Osteoblast (primary cell): Measurements from ENCODE around the gene PALLD. TPM values are rescaled to one million over a fixed set of nuclear protein-coding genes. Genes with fewer than 3 reads are reported as not detected.
A peak's percentile ranks its signal among the peaks of the same experiment; 100 is the strongest.

Source experiments
- DNase-seq: peaks from one replicate; pipeline ENCODE4 v3.0.0; 2011; ENCODE audit warnings: low spot score, mixed read lengths; ENCODE audit not compliant: insufficient read length; ENCODE audit errors: missing footprints
- H2AFZ ChIP-seq: 2 replicates; pipeline ENCODE4 v1.6.0; 2011; ENCODE audit warnings: mild to moderate bottlenecking, low read length
- H3K27ac ChIP-seq: 2 replicates; pipeline ENCODE4 v1.5.1; 2011; ENCODE audit warnings: mild to moderate bottlenecking, low read depth, low read length, moderate library complexity
- H3K27me3 ChIP-seq: 2 replicates; pipeline ENCODE4 v1.6.0; 2012; ENCODE audit warnings: mild to moderate bottlenecking, control low read depth, inconsistent platforms, low read length, moderate library complexity; ENCODE audit not compliant: insufficient read depth
- H3K36me3 ChIP-seq: 2 replicates; pipeline ENCODE4 v1.5.1; 2011; ENCODE audit warnings: mild to moderate bottlenecking, low read length, control low read depth, moderate library complexity; ENCODE audit not compliant: insufficient read depth
- H3K4me1 ChIP-seq: 2 replicates; pipeline ENCODE4 v1.5.1; 2011; ENCODE audit warnings: mild to moderate bottlenecking, low read length, control low read depth, moderate library complexity; ENCODE audit not compliant: insufficient read depth
- H3K4me2 ChIP-seq: 2 replicates; pipeline ENCODE4 v1.6.0; 2011; ENCODE audit warnings: mild to moderate bottlenecking, low read length; ENCODE audit not compliant: insufficient read depth
- H3K4me3 ChIP-seq: fragments of 200-600 bp; sonication (generic); 3 replicates; pipeline ENCODE4 v1.5.1; 2012; ENCODE audit warnings: mild to moderate bottlenecking, low read length, inconsistent platforms; ENCODE audit not compliant: insufficient read depth
- H3K79me2 ChIP-seq: 2 replicates; pipeline ENCODE4 v1.6.0; 2012; ENCODE audit warnings: mild to moderate bottlenecking, low read length, control low read depth, inconsistent platforms; ENCODE audit not compliant: insufficient read depth
- H3K9me3 ChIP-seq: 2 replicates; pipeline ENCODE4 v1.5.1; 2011; ENCODE audit warnings: low read depth, low read length, control low read depth
- H4K20me1 ChIP-seq: 2 replicates; pipeline ENCODE4 v1.6.0; 2012; ENCODE audit warnings: mild to moderate bottlenecking, low read length, control low read depth; ENCODE audit not compliant: insufficient read depth
- total RNA-seq: library from RNA; depleted of rRNA; stranded (reverse); fragments of >200 nt; gene quantifications from 2 replicates; pipeline ENCODE4 v1.2.3, GENCODE V29; 2012
- TF ChIP-seq, protein P1 (sequence below): IDR thresholded peaks from 2 replicates; pipeline ENCODE4 v1.5.1; 2011; ENCODE audit warnings: mild to moderate bottlenecking, low read depth, low read length, moderate library complexity; ENCODE audit errors: extremely low read depth

PALLD gene
- total RNA-seq, 1 donor = 244 TPM

DNA sequence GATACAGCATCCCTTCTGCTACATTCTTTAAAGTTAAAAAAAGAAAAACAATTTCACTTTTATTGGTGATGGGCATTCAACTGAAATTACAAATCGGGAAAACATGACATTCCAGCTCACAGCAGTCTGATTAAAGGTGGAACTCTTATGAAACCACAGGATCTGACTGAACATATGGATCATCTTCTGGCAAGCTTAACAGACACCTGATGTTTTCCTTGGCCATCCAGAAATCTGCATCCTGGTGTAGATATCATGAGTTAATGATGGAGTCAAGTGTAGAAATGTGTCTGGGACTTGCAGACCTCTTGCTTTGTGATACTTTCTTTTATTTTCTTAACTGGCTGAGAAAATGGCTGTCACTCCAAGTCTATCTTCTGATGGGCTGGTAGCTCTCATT lies 345.3 kb downstream of the PALLD start:
- peaks cover 52% of the 10 kb centered on the region for H3K36me3 ChIP-seq
- DNase-seq = no peak
- peak overlapping the region; percentile 31 for H3K27ac ChIP-seq
- no peaks in the 10 kb centered on the region for H3K9me3 ChIP-seq
- no peak overlapping the region for H2AFZ ChIP-seq
- H3K27me3 ChIP-seq = no peaks in the 10 kb centered on the region
- peaks cover 58% of the 10 kb centered on the region for H4K20me1 ChIP-seq
- TF ChIP-seq, protein P1, sequence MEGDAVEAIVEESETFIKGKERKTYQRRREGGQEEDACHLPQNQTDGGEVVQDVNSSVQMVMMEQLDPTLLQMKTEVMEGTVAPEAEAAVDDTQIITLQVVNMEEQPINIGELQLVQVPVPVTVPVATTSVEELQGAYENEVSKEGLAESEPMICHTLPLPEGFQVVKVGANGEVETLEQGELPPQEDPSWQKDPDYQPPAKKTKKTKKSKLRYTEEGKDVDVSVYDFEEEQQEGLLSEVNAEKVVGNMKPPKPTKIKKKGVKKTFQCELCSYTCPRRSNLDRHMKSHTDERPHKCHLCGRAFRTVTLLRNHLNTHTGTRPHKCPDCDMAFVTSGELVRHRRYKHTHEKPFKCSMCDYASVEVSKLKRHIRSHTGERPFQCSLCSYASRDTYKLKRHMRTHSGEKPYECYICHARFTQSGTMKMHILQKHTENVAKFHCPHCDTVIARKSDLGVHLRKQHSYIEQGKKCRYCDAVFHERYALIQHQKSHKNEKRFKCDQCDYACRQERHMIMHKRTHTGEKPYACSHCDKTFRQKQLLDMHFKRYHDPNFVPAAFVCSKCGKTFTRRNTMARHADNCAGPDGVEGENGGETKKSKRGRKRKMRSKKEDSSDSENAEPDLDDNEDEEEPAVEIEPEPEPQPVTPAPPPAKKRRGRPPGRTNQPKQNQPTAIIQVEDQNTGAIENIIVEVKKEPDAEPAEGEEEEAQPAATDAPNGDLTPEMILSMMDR = no peak
- no peak overlapping the region for H3K4me2 ChIP-seq
- no peak overlapping the region for H3K4me3 ChIP-seq
- peaks cover 26% of the 10 kb centered on the region for H3K4me1 ChIP-seq
- H3K79me2 ChIP-seq = peaks cover 99% of the 10 kb centered on the region

DNA sequence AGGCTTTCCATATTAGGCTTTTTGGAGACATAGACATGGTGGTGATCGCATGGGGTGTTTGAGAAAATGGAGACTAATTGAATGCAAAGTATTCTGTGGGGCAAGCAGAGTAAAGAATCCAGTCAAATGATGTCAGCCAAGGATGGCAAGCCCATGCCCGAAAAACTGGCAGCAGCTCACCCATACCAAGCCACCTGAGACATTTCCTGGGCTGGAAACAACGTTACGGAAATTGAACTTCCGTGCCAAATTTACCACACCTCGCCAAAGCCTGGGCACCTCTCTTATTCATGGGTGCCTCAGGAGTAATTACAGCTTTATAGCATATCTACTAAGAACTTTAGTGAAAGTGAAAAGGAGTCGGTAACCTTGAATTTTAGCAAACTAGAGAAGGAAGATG lies 346.8 kb downstream of the PALLD start:
- no peak overlapping the region for H3K4me3 ChIP-seq
- peaks cover 36% of the 10 kb centered on the region for H3K4me1 ChIP-seq
- peak overlapping the region; percentile 36 for H3K27ac ChIP-seq
- no peaks in the 10 kb centered on the region for H3K9me3 ChIP-seq
- peaks cover 49% of the 10 kb centered on the region for H4K20me1 ChIP-seq
- no peak for DNase-seq
- no peaks in the 10 kb centered on the region for H3K27me3 ChIP-seq
- TF ChIP-seq, protein P1 = no peak
- H3K36me3 ChIP-seq = peaks cover 43% of the 10 kb centered on the region
- H3K4me2 ChIP-seq = no peak overlapping the region
- H2AFZ ChIP-seq = no peak overlapping the region
- peaks cover 96% of the 10 kb centered on the region for H3K79me2 ChIP-seq

DNA sequence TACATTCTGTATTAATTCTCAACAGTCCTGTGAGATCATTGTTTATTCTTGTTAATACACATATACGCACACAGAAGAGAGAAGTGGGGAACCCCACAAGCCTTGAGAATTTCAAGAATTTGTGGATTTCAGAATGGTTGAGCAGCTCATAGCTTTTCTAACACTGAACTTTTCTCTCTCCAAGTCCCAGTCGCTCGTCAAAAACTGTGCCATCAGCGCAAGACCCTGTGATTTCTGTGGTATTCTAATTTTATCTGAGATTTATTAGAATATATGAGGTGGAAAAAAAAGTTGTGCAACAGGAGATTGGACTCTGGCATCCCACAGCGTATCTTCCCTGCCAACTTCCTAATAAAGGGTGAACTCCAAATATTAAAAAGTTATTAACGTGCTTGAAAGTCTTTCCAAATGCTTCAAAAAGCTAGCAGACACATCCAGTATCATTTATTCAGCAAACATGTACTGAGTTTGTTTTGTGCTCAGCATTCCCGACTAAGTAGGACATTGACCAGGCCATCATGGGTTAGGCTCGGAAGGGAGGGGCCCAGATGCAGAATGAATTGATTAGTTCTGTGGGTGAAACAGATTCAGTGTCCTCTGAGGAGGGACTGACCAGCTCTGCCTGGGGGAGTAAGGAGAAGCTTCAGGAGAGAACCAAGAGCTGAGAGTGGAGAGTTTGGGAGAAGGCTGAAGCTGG lies 347.6 kb downstream of the PALLD start:
- Histone ChIP-seq H3K4me1 (peaks cover 44% of the 10 kb centered on the region), H3K9me3 (no peaks in the 10 kb centered on the region), H3K4me3 (no peak overlapping the region), H3K79me2 (peaks cover 95% of the 10 kb centered on the region), H3K36me3 (peaks cover 40% of the 10 kb centered on the region), H3K27me3 (no peaks in the 10 kb centered on the region), H4K20me1 (peaks cover 49% of the 10 kb centered on the region), H3K27ac (peak overlapping the region; percentile 18), H2AFZ (no peak overlapping the region), H3K4me2 (no peak overlapping the region)
- DNase-seq = no peak
- TF ChIP-seq, protein P1 = no peak

DNA sequence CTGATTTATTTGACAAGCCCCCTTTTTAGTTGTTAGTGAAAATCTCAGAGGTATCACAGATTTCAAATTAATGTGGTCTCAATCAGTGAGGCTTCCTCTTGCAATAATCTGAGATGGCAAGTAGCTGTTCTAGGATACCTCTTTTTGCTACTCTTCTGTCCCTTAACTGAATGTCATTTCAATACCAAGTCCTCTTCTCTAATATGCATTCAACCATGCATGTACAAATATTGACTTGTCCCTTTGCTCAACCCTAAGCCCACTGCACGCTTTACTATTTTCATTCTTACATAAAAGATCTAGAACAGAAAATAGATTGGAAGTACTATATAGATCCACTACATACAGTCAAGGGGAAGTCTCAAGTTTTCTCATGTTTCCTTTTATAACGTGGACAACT lies 349.0 kb downstream of the PALLD start:
- Histone ChIP-seq H3K36me3 (peaks cover 37% of the 10 kb centered on the region), H4K20me1 (peaks cover 41% of the 10 kb centered on the region)

More for the DNA sequence above, 349.0 kb downstream of the PALLD start:
- H3K9me3 ChIP-seq = no peaks in the 10 kb centered on the region
- no peak overlapping the region for H2AFZ ChIP-seq
- peaks cover 94% of the 10 kb centered on the region for H3K79me2 ChIP-seq
- TF ChIP-seq, protein P1 = no peak
- peaks cover 46% of the 10 kb centered on the region for H3K4me1 ChIP-seq
- H3K27me3 ChIP-seq = no peaks in the 10 kb centered on the region
- no peak for DNase-seq
- H3K27ac ChIP-seq = no peak overlapping the region
- H3K4me3 ChIP-seq = no peak overlapping the region
- H3K4me2 ChIP-seq = no peak overlapping the region
